Chondrocyte (in vitro differentiated cells): ENCODE results near the gene MMP25. TPM values are rescaled to one million over a fixed set of nuclear protein-coding genes. Genes with fewer than 3 reads are reported as not detected.
A peak's percentile ranks its signal among the peaks of the same experiment; 100 is the strongest.

Source experiments
- DNase-seq: peaks from one replicate; pipeline ENCODE4 v3.0.0; 2021; ENCODE audit warnings: mixed read lengths, low spot score
- H3K27ac Mint-ChIP-seq: one replicate; pipeline ENCODE4 v1.8.0; 2021; ENCODE audit warnings: mild to moderate bottlenecking, moderate library complexity, mixed read lengths; ENCODE audit not compliant: unreplicated experiment
- H3K27me3 Mint-ChIP-seq: 2 replicates; pipeline ENCODE4 v1.8.0; 2021; ENCODE audit warnings: low read depth, mixed read lengths
- H3K36me3 Mint-ChIP-seq: 2 replicates; pipeline ENCODE4 v1.8.0; 2021; ENCODE audit warnings: low read depth, mixed read lengths
- H3K4me1 Mint-ChIP-seq: 2 replicates; pipeline ENCODE4 v1.8.0; 2021; ENCODE audit warnings: low read depth, mild to moderate bottlenecking, mixed read lengths
- H3K4me3 Mint-ChIP-seq: one replicate; pipeline ENCODE4 v1.8.0; 2021; ENCODE audit warnings: mild to moderate bottlenecking, moderate library complexity, mixed read lengths; ENCODE audit not compliant: unreplicated experiment
- H3K9me3 Mint-ChIP-seq: 2 replicates; pipeline ENCODE4 v1.8.0; 2021; ENCODE audit warnings: low read depth, mixed read lengths
- CTCF ChIP-seq: fragments of 200-600 bp; sonication (generic); IDR thresholded peaks from 2 replicates; pipeline ENCODE4 v1.5.0; 2021; ENCODE audit warnings: antibody characterized with exemption, mild to moderate bottlenecking, moderate library complexity
- total RNA-seq: library from RNA; stranded (reverse); gene quantifications from 3 replicates; pipeline ENCODE4 v1.2.1, GENCODE V29; 2021

Gene MMP25
- total RNA-seq, 1 donor from 2014 or later, result not detected

GRCh38 chr16:3019594-3020246 lies 26.6 kb upstream of the MMP25 start:
- peak overlapping the region; percentile 81 for H3K27ac Mint-ChIP-seq
- no peaks in the 10 kb centered on the region for H3K9me3 Mint-ChIP-seq
- H3K36me3 Mint-ChIP-seq, result peaks cover 9% of the 10 kb centered on the region
- no peak for TF ChIP-seq CTCF
- no peak for DNase-seq
- peak overlapping the region; percentile 91 for H3K4me3 Mint-ChIP-seq
- no peaks in the 10 kb centered on the region for H3K27me3 Mint-ChIP-seq
- H3K4me1 Mint-ChIP-seq, result peaks cover 29% of the 10 kb centered on the region

GRCh38 chr16:3020247-3020603 lies 26.1 kb upstream of the MMP25 start, which contains the start of gene TNFRSF12A:
TNFRSF12A (plus strand) TSS chr16:3020368; CDS start chr16:3020398, 30 bp downstream.
- Mint-ChIP-seq H3K4me3 (peak within 1 kb of the TSS; percentile 91), H3K4me1 (peaks cover 29% of the 10 kb centered on the region), H3K27ac (peak within 1 kb of the TSS; percentile 99), H3K27me3 (no peaks in the 10 kb centered on the region), H3K9me3 (no peaks in the 10 kb centered on the region), H3K36me3 (peaks cover 9% of the 10 kb centered on the region)
- DNase-seq, result peak; percentile 93
- peak; percentile 22 for TF ChIP-seq CTCF

GRCh38 chr16:3020604-3021448 lies 25.5 kb upstream of the MMP25 start:
- Mint-ChIP-seq H3K27me3 (no peaks in the 10 kb centered on the region), H3K4me1 (peaks cover 29% of the 10 kb centered on the region), H3K36me3 (peaks cover 9% of the 10 kb centered on the region), H3K27ac (peak overlapping the region; percentile 99), H3K9me3 (no peaks in the 10 kb centered on the region), H3K4me3 (peak overlapping the region; percentile 91)
- DNase-seq, result peak; percentile 94
- no peak for TF ChIP-seq CTCF

GRCh38 chr16:3021449-3022207 lies 24.7 kb upstream of the MMP25 start:
- Mint-ChIP-seq H3K27ac (peak overlapping the region; percentile 99), H3K36me3 (peaks cover 15% of the 10 kb centered on the region), H3K27me3 (no peaks in the 10 kb centered on the region), H3K4me1 (peaks cover 29% of the 10 kb centered on the region), H3K4me3 (peak overlapping the region; percentile 91), H3K9me3 (no peaks in the 10 kb centered on the region)
- peak; percentile 97 for DNase-seq
- peak; percentile 70 for TF ChIP-seq CTCF

- peak; percentile 96 for DNase-seq
- no peaks in the 10 kb centered on the region for H3K27me3 Mint-ChIP-seq
- peak overlapping the region; percentile 91 for H3K4me3 Mint-ChIP-seq
- H3K27ac Mint-ChIP-seq, result peak overlapping the region; percentile 99
- H3K9me3 Mint-ChIP-seq, result no peaks in the 10 kb centered on the region
- H3K36me3 Mint-ChIP-seq, result peaks cover 18% of the 10 kb centered on the region
- peaks cover 29% of the 10 kb centered on the region for H3K4me1 Mint-ChIP-seq
- no peak for TF ChIP-seq CTCF
Observed at GRCh38 chr16:3022208-3022683, 24.1 kb upstream of the MMP25 start.
